ENCODE results near the gene C19orf85. TPM values are rescaled to one million over a fixed set of nuclear protein-coding genes. Genes with fewer than 3 reads are reported as not detected.

C19orf85 gene
- total and polyA plus RNA-seq, 2 experiments from 2014 or later = 1.7 to 3.4 TPM

GRCh38 chr19:55473225-55474012 is 8.9 kb upstream of the C19orf85 start:
- H2AFZ ChIP-seq = peak overlapping the region; percentile 69
- no peaks in the 10 kb centered on the region for H3K9me2 ChIP-seq (ENCODE audit: insufficient read depth)
- peaks cover 23% of the 10 kb centered on the region for H3K27me3 Mint-ChIP-seq (ENCODE audit: insufficient read depth, low read depth, poor library complexity)
- peaks cover 9% of the 10 kb centered on the region for H3K79me2 ChIP-seq (replicated peaks; ENCODE audit: insufficient read depth)
- DNase-seq (ENCODE audit: low spot score) = no peak
- no peak overlapping the region for H3K4me3 ChIP-seq
- H3K4me1 ChIP-seq (ENCODE audit: insufficient read depth) = peaks cover 13% of the 10 kb centered on the region; the same call in 1 of the 2 replicates
- no peak overlapping the region for H3K27ac ChIP-seq (ENCODE audit: low read depth)
- no peak overlapping the region; the same call in 2 of the 3 replicates for H3K4me3 Mint-ChIP-seq
- no peaks in the 10 kb centered on the region for H3K36me3 ChIP-seq (ENCODE audit: insufficient read depth)
- TF ChIP-seq POLR2AphosphoS5 (IDR thresholded peaks at IDR 0.05; ENCODE audit: low read depth) (no peak), CTCF (conservative IDR thresholded peaks at IDR 0.05; ENCODE audit: low read depth in 2 of 2) (no peak), CREB1 (CRISPR knock-in tag; IDR thresholded peaks at IDR 0.05; ENCODE audit: low read depth) (no peak), STAT1 (IDR thresholded peaks at IDR 0.05; ENCODE audit: unreplicated experiment) (no peak)
- no peaks in the 10 kb centered on the region for H3K27me3 ChIP-seq (ENCODE audit: insufficient read depth)
- H3K27ac Mint-ChIP-seq = 0 out of 2 replicates have a peak overlapping the region, but pooled peaks have one; percentile 60
- H3K4me2 ChIP-seq = peak overlapping the region; percentile 66
- H3F3A ChIP-seq (replicated peaks; ENCODE audit: low read depth) = peaks cover 22% of the 10 kb centered on the region; the same call in 1 of the 2 replicates
- peaks cover 21% of the 10 kb centered on the region for H3K4me1 Mint-ChIP-seq
- peaks cover 4% of the 10 kb centered on the region; the same call in 1 of the 3 replicates for H3K36me3 Mint-ChIP-seq (ENCODE audit: low read depth)
- peak; percentile 17 for ATAC-seq
- H3K9me3 Mint-ChIP-seq = peaks cover 3% of the 10 kb centered on the region; the same call in 1 of the 3 replicates
- H4K20me1 ChIP-seq (replicated peaks; ENCODE audit: insufficient read depth) = no peaks in the 10 kb centered on the region

- H3K9me2 ChIP-seq (ENCODE audit: insufficient read depth) = no peaks in the 10 kb centered on the region
- H3K4me3 Mint-ChIP-seq = no peak overlapping the region
- no peak for ATAC-seq
- H3K36me3 Mint-ChIP-seq (ENCODE audit: low read depth) = no peaks in the 10 kb centered on the region
- H3K27ac Mint-ChIP-seq = no peak overlapping the region
- peaks cover 4% of the 10 kb centered on the region for H3K79me2 ChIP-seq (replicated peaks; ENCODE audit: insufficient read depth)
- H3K27me3 Mint-ChIP-seq (ENCODE audit: insufficient read depth, low read depth, poor library complexity) = peaks cover 15% of the 10 kb centered on the region
- peaks cover 13% of the 10 kb centered on the region; the same call in 1 of the 2 replicates for H3K4me1 ChIP-seq (ENCODE audit: insufficient read depth)
- no peaks in the 10 kb centered on the region for H3K27me3 ChIP-seq (ENCODE audit: insufficient read depth)
- H3K4me1 Mint-ChIP-seq = peaks cover 16% of the 10 kb centered on the region
- no peak overlapping the region for H3K4me3 ChIP-seq
- peaks cover 19% of the 10 kb centered on the region for H3F3A ChIP-seq (replicated peaks; ENCODE audit: low read depth)
- H3K27ac ChIP-seq (ENCODE audit: low read depth) = no peak overlapping the region
- no peaks in the 10 kb centered on the region for H3K9me3 Mint-ChIP-seq
- no peak for DNase-seq (ENCODE audit: low spot score)
- H4K20me1 ChIP-seq (replicated peaks; ENCODE audit: insufficient read depth) = no peaks in the 10 kb centered on the region
- H3K4me2 ChIP-seq = no peak overlapping the region
- no peak overlapping the region for H2AFZ ChIP-seq
- H3K36me3 ChIP-seq (ENCODE audit: insufficient read depth) = no peaks in the 10 kb centered on the region
- TF ChIP-seq JUNB (IDR thresholded peaks at IDR 0.05; ENCODE audit: unreplicated experiment) (no peak), ETS1 (IDR thresholded peaks at IDR 0.05) (no peak), ZNF331 (CRISPR knock-in tag; IDR thresholded peaks at IDR 0.05; ENCODE audit: low read depth) (no peak), POLR2AphosphoS5 (IDR thresholded peaks at IDR 0.05; ENCODE audit: low read depth) (no peak), REST (IDR thresholded peaks at IDR 0.05; ENCODE audit: unreplicated experiment) (no peak), NANOG (IDR thresholded peaks at IDR 0.05; ENCODE audit: borderline replicate concordance) (no peak), CREB1 (CRISPR knock-in tag; IDR thresholded peaks at IDR 0.05; ENCODE audit: low read depth) (no peak), CTCF (conservative IDR thresholded peaks at IDR 0.05; ENCODE audit: low read depth in 2 of 2) (no peak), ZNF114 (CRISPR knock-in tag; IDR thresholded peaks at IDR 0.05) (no peak)
These were observed 7.9 kb upstream of the C19orf85 start for GRCh38 chr19:55472463-55472862.
